HepG2 (cell line): ENCODE measurements around the gene SDR39U1. TPM values are rescaled to one million over a fixed set of nuclear protein-coding genes. Genes with fewer than 3 reads are reported as not detected.

Source experiments
- FOXC1 ChIP-seq: sonication (generic); formaldehyde crosslinking; IDR thresholded peaks from 2 replicates; pipeline ENCODE4 v1.8.0; 2022; ENCODE audit warnings: mild to moderate bottlenecking, missing genetic modification reagents, borderline replicate concordance
- MIXL1 ChIP-seq: IDR thresholded peaks from 2 replicates; pipeline ENCODE4 v1.6.1; 2016
- ZEB1 ChIP-seq: IDR thresholded peaks from 2 replicates; pipeline ENCODE4 v1.6.1; 2012; ENCODE audit warnings: mild to moderate bottlenecking, low read depth, inconsistent platforms; ENCODE audit not compliant: insufficient replicate concordance
- ZNF350 ChIP-seq: sonication (generic); formaldehyde crosslinking; IDR thresholded peaks from 2 replicates; pipeline ENCODE4 v1.4.0; 2020; ENCODE audit warnings: mild to moderate bottlenecking, low read depth, missing genetic modification reagents, borderline replicate concordance
- ZNF549 ChIP-seq: sonication (generic); formaldehyde crosslinking; IDR thresholded peaks from 2 replicates; pipeline ENCODE4 v1.5.0; 2020; ENCODE audit warnings: missing genetic modification reagents
- ZNF615 ChIP-seq: sonication (generic); formaldehyde crosslinking; IDR thresholded peaks from 2 replicates; pipeline ENCODE4 v1.5.0; 2020; ENCODE audit warnings: mild to moderate bottlenecking, missing genetic modification reagents, borderline replicate concordance
- ZNF75D ChIP-seq: sonication (generic); formaldehyde crosslinking; IDR thresholded peaks from 2 replicates; pipeline ENCODE4 v1.8.1; 2023; ENCODE audit warnings: missing genetic modification reagents, mild to moderate bottlenecking, borderline replicate concordance
- polyA plus RNA-seq, 8 experiments: library from polyadenylated mRNA; depleted of rRNA in 3 of 8; stranded (reverse) in 7 of 8; unstranded in 1 of 8; fragments of >200 nt; fragmentation: Illumina TruSeq in 4 of 8; extraction: Trizol in 4 of 8; gene quantifications; 2 replicates each; pipeline versions ENCODE4 v1.2.1 to v1.2.3, GENCODE V29; 2011 to 2016; ENCODE audit warnings: low read depth in 4 of 8, missing spikeins in 1 of 8, mixed read lengths in 1 of 8; ENCODE audit not compliant: insufficient read depth in 1 of 8
- total RNA-seq, 5 experiments: library from RNA; depleted of rRNA; stranded (reverse); fragments of >200 nt; fragmentation: Illumina TruSeq; extraction: Trizol; gene quantifications; 2 replicates each; pipeline ENCODE4 v1.2.3, GENCODE V29; 2016; ENCODE audit warnings: low read depth in 1 of 5
- TF ChIP-seq, protein P1 (sequence below): sonication (generic); formaldehyde crosslinking; IDR thresholded peaks from 2 replicates; pipeline ENCODE4 v1.4.0; 2020; ENCODE audit warnings: missing genetic modification reagents, mild to moderate bottlenecking, borderline replicate concordance
- TF ChIP-seq, protein P2 (sequence below): sonication (generic); formaldehyde crosslinking; IDR thresholded peaks from 2 replicates; pipeline ENCODE4 v1.8.1; 2022; ENCODE audit warnings: low read depth, mild to moderate bottlenecking, missing genetic modification reagents
- TF ChIP-seq, protein P3 (sequence below): sonication (generic); formaldehyde crosslinking; IDR thresholded peaks from 2 replicates; pipeline ENCODE4 v1.5.0; 2020; ENCODE audit warnings: missing genetic modification reagents
- TF ChIP-seq, protein P4 (sequence below): sonication (generic); formaldehyde crosslinking; IDR thresholded peaks from 2 replicates; pipeline ENCODE4 v1.5.0; 2020; ENCODE audit warnings: mild to moderate bottlenecking, missing genetic modification reagents
- TF ChIP-seq, protein P5 (sequence below): sonication (generic); formaldehyde crosslinking; IDR thresholded peaks from 2 replicates; pipeline ENCODE4 v1.8.1; 2022; ENCODE audit warnings: mild to moderate bottlenecking, missing genetic modification reagents

Gene SDR39U1
- total and polyA plus RNA-seq, 2 of the 13 experiments (the other 11 are each of a cell fraction or from before 2014, with no cell fraction given) = 34.4 to 129 TPM

DNA sequence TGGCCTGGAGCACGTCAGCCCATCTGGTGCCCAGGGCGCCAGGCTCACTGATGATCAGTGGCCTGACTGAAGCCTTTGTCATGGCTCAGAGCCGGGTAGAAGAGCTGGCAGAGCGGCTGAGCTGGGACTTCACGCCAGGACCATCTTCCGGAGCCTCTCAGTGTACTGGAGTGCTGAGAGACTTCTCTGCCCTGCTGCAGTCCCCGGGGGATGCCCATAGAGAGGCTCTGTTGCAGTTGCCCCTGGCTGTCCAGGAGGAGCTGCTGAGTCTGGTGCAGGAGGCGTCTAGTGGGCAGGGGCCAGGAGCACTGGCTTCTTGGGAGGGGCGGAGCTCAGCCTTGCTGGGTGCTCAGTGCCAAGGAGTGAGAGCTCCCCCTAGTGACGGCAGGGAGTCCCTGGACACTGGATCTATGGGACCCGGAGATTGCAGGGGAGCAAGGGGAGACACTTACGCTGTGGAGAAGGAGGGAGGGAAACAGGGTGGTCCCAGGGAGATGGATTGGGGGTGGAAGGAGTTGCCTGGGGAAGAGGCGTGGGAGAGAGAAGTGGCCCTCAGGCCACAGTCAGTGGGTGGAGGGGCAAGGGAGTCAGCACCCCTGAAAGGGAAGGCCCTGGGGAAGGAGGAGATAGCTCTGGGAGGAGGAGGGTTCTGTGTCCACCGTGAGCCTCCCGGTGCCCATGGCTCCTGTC lies 10.9 kb downstream of the SDR39U1 start (continued):
- no peak for TF ChIP-seq ZNF75D (CRISPR knock-in tag)
- TF ChIP-seq ZNF549 (CRISPR knock-in tag) = no peak
- TF ChIP-seq ZEB1 = no peak
- TF ChIP-seq, protein P1, sequence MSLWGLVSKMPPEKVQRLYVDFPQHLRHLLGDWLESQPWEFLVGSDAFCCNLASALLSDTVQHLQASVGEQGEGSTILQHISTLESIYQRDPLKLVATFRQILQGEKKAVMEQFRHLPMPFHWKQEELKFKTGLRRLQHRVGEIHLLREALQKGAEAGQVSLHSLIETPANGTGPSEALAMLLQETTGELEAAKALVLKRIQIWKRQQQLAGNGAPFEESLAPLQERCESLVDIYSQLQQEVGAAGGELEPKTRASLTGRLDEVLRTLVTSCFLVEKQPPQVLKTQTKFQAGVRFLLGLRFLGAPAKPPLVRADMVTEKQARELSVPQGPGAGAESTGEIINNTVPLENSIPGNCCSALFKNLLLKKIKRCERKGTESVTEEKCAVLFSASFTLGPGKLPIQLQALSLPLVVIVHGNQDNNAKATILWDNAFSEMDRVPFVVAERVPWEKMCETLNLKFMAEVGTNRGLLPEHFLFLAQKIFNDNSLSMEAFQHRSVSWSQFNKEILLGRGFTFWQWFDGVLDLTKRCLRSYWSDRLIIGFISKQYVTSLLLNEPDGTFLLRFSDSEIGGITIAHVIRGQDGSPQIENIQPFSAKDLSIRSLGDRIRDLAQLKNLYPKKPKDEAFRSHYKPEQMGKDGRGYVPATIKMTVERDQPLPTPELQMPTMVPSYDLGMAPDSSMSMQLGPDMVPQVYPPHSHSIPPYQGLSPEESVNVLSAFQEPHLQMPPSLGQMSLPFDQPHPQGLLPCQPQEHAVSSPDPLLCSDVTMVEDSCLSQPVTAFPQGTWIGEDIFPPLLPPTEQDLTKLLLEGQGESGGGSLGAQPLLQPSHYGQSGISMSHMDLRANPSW (CRISPR knock-in tag) = no peak
- TF ChIP-seq, protein P2, sequence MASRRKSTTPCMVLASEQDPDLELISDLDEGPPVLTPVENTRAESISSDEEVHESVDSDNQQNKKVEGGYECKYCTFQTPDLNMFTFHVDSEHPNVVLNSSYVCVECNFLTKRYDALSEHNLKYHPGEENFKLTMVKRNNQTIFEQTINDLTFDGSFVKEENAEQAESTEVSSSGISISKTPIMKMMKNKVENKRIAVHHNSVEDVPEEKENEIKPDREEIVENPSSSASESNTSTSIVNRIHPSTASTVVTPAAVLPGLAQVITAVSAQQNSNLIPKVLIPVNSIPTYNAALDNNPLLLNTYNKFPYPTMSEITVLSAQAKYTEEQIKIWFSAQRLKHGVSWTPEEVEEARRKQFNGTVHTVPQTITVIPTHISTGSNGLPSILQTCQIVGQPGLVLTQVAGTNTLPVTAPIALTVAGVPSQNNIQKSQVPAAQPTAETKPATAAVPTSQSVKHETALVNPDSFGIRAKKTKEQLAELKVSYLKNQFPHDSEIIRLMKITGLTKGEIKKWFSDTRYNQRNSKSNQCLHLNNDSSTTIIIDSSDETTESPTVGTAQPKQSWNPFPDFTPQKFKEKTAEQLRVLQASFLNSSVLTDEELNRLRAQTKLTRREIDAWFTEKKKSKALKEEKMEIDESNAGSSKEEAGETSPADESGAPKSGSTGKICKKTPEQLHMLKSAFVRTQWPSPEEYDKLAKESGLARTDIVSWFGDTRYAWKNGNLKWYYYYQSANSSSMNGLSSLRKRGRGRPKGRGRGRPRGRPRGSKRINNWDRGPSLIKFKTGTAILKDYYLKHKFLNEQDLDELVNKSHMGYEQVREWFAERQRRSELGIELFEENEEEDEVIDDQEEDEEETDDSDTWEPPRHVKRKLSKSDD (CRISPR knock-in tag) = no peak
- 0 out of 2 replicates have a peak, but pooled peaks have one; percentile 54 for TF ChIP-seq MIXL1 (CRISPR knock-in tag)
- TF ChIP-seq FOXC1 (CRISPR knock-in tag) = peak; percentile 99
- TF ChIP-seq ZNF615 (CRISPR knock-in tag) = no peak
- TF ChIP-seq, protein P3, sequence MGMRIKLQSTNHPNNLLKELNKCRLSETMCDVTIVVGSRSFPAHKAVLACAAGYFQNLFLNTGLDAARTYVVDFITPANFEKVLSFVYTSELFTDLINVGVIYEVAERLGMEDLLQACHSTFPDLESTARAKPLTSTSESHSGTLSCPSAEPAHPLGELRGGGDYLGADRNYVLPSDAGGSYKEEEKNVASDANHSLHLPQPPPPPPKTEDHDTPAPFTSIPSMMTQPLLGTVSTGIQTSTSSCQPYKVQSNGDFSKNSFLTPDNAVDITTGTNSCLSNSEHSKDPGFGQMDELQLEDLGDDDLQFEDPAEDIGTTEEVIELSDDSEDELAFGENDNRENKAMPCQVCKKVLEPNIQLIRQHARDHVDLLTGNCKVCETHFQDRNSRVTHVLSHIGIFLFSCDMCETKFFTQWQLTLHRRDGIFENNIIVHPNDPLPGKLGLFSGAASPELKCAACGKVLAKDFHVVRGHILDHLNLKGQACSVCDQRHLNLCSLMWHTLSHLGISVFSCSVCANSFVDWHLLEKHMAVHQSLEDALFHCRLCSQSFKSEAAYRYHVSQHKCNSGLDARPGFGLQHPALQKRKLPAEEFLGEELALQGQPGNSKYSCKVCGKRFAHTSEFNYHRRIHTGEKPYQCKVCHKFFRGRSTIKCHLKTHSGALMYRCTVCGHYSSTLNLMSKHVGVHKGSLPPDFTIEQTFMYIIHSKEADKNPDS (CRISPR knock-in tag) = no peak; the same call in 1 of the 2 replicates
- TF ChIP-seq, protein P4, sequence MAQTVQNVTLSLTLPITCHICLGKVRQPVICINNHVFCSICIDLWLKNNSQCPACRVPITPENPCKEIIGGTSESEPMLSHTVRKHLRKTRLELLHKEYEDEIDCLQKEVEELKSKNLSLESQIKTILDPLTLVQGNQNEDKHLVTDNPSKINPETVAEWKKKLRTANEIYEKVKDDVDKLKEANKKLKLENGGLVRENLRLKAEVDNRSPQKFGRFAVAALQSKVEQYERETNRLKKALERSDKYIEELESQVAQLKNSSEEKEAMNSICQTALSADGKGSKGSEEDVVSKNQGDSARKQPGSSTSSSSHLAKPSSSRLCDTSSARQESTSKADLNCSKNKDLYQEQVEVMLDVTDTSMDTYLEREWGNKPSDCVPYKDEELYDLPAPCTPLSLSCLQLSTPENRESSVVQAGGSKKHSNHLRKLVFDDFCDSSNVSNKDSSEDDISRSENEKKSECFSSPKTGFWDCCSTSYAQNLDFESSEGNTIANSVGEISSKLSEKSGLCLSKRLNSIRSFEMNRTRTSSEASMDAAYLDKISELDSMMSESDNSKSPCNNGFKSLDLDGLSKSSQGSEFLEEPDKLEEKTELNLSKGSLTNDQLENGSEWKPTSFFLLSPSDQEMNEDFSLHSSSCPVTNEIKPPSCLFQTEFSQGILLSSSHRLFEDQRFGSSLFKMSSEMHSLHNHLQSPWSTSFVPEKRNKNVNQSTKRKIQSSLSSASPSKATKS (CRISPR knock-in tag) = no peak
- TF ChIP-seq ZNF350 = peak; percentile 92; the same call in 1 of the 2 replicates
- TF ChIP-seq, protein P5, sequence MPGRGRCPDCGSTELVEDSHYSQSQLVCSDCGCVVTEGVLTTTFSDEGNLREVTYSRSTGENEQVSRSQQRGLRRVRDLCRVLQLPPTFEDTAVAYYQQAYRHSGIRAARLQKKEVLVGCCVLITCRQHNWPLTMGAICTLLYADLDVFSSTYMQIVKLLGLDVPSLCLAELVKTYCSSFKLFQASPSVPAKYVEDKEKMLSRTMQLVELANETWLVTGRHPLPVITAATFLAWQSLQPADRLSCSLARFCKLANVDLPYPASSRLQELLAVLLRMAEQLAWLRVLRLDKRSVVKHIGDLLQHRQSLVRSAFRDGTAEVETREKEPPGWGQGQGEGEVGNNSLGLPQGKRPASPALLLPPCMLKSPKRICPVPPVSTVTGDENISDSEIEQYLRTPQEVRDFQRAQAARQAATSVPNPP (CRISPR knock-in tag) = no peak
